Vagina (tissue), 2 donors: ENCODE data around the gene HIRA.

Experiments used
- POLR2A ChIP-seq, 2 donors: fragments of 450-650 bp; IDR thresholded peaks; one replicate each; pipeline ENCODE4 v1.6.1; 2017; ENCODE audit warnings: antibody characterized with exemption in 2 of 2, mild to moderate bottlenecking in 2 of 2, moderate library complexity in 2 of 2
- TF ChIP-seq, protein P1 (sequence below), 3 experiments: fragments of 450-650 bp in 2 of 3; fragments of 200-600 bp in 1 of 3; sonication (generic) in 1 of 3; IDR thresholded peaks; one replicate each; pipeline ENCODE4 v1.5.1; 2017 to 2019; ENCODE audit warnings: antibody characterized with exemption in 3 of 3, mild to moderate bottlenecking in 2 of 3, moderate library complexity in 2 of 3

DNA sequence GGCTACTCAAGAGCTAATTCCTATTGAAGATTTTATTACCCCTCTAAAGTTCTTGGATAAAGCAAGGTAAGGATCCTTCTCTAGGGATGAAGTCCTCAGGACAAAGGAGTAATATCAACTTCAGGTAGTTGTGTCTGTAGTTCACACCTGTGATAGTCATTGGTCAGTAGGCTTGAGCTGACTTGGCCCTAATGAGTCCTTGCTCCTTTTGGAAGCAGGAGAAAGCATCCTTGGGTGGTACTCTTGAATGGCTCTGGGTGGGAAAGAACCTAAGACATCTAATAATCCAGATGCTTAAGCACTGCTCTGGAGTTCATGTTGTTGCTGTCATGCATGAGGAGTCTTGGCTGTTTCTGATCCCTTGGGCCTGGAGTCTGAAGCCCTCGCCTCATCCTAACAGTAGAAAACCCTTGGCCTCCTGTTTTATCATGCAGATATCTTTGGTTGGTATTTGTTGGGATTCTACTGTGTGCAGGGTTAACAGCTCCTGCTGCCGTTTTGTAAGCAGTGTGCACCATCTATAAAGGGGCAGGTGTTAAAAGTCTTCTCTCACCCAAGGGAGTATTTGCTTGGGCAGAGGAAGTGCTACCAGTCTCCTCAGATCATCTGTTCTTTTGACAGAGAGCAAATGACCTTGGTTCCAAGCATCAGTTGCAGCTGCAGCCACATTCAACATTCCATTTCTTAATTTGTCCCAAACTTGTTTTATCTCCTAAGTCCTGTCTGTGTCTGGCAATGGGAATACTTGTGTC, 3.5 kb upstream of the HIRA start:
- TF ChIP-seq, protein P1, sequence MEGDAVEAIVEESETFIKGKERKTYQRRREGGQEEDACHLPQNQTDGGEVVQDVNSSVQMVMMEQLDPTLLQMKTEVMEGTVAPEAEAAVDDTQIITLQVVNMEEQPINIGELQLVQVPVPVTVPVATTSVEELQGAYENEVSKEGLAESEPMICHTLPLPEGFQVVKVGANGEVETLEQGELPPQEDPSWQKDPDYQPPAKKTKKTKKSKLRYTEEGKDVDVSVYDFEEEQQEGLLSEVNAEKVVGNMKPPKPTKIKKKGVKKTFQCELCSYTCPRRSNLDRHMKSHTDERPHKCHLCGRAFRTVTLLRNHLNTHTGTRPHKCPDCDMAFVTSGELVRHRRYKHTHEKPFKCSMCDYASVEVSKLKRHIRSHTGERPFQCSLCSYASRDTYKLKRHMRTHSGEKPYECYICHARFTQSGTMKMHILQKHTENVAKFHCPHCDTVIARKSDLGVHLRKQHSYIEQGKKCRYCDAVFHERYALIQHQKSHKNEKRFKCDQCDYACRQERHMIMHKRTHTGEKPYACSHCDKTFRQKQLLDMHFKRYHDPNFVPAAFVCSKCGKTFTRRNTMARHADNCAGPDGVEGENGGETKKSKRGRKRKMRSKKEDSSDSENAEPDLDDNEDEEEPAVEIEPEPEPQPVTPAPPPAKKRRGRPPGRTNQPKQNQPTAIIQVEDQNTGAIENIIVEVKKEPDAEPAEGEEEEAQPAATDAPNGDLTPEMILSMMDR (IDR thresholded peaks at IDR 0.05) = no peak
- TF ChIP-seq POLR2A (IDR thresholded peaks at IDR 0.05) = no peak
